HepG2 (cell line): ENCODE data around the gene ZNF513. TPM values are rescaled to one million over a fixed set of nuclear protein-coding genes. Genes with fewer than 3 reads are reported as not detected.

Experiments used
- CBX5 ChIP-seq: sonication (generic); formaldehyde crosslinking; IDR thresholded peaks from 2 replicates; pipeline ENCODE4 v1.4.0; 2020; ENCODE audit warnings: missing genetic modification reagents, borderline replicate concordance
- E2F5 ChIP-seq: sonication (generic); formaldehyde crosslinking; conservative IDR thresholded peaks from 2 replicates; pipeline ENCODE4 v1.4.0; 2020; ENCODE audit warnings: missing genetic modification reagents
- GATAD1 ChIP-seq: IDR thresholded peaks from 2 replicates; pipeline ENCODE4 v1.6.1; 2016; ENCODE audit warnings: missing genetic modification reagents, missing compliant biosample characterization
- JUN ChIP-seq: sonication (generic); formaldehyde crosslinking; IDR thresholded peaks from 2 replicates; pipeline ENCODE4 v1.4.0; 2020; ENCODE audit warnings: mild to moderate bottlenecking, missing genetic modification reagents
- LCORL ChIP-seq, 2 experiments: fragments of 450-650 bp in 1 of 2; sonication (generic) in 1 of 2; formaldehyde crosslinking in 1 of 2; IDR thresholded peaks; 2 replicates each; pipeline versions ENCODE4 v1.5.0 to v1.6.1; 2017 to 2020; ENCODE audit warnings: antibody characterized with exemption in 1 of 2, missing genetic modification reagents in 1 of 2
- MAFG ChIP-seq: sonication (generic); formaldehyde crosslinking; IDR thresholded peaks from 2 replicates; pipeline ENCODE4 v1.5.1; 2020; ENCODE audit warnings: mild to moderate bottlenecking, missing genetic modification reagents
- NFIC ChIP-seq: IDR thresholded peaks from 2 replicates; pipeline ENCODE4 v1.6.1; 2012; ENCODE audit warnings: mild to moderate bottlenecking, low read length, inconsistent platforms
- PAX8 ChIP-seq: sonication (generic); formaldehyde crosslinking; IDR thresholded peaks from 2 replicates; pipeline ENCODE4 v1.8.0; 2022; ENCODE audit warnings: mild to moderate bottlenecking, missing genetic modification reagents, borderline replicate concordance
- ZNF264 ChIP-seq: sonication (generic); formaldehyde crosslinking; IDR thresholded peaks from 2 replicates; pipeline ENCODE4 v1.4.0; 2020; ENCODE audit warnings: missing genetic modification reagents
- ZNF296 ChIP-seq: sonication (generic); formaldehyde crosslinking; conservative IDR thresholded peaks from 2 replicates; pipeline ENCODE4 v1.5.0; 2020; ENCODE audit warnings: mild to moderate bottlenecking, missing genetic modification reagents
- ZNF546 ChIP-seq: sonication (generic); formaldehyde crosslinking; conservative IDR thresholded peaks from 2 replicates; pipeline ENCODE4 v1.8.1; 2023; ENCODE audit warnings: mild to moderate bottlenecking, missing genetic modification reagents
- ZNF563 ChIP-seq: sonication (generic); formaldehyde crosslinking; IDR thresholded peaks from 2 replicates; pipeline ENCODE4 v1.8.0; 2022; ENCODE audit warnings: mild to moderate bottlenecking, moderate library complexity, missing genetic modification reagents
- ZNF644 ChIP-seq: IDR thresholded peaks from 2 replicates; pipeline ENCODE4 v1.6.1; 2016; ENCODE audit warnings: low read depth
- ZNF770 ChIP-seq: sonication (generic); formaldehyde crosslinking; IDR thresholded peaks from 2 replicates; pipeline ENCODE4 v1.5.0; 2020; ENCODE audit warnings: mild to moderate bottlenecking, missing genetic modification reagents
- ZNF839 ChIP-seq: sonication (generic); formaldehyde crosslinking; IDR thresholded peaks from 2 replicates; pipeline ENCODE4 v1.4.0; 2020; ENCODE audit warnings: missing genetic modification reagents, mild to moderate bottlenecking, borderline replicate concordance
- polyA plus RNA-seq, 8 experiments: library from polyadenylated mRNA; depleted of rRNA in 3 of 8; stranded (reverse) in 7 of 8; unstranded in 1 of 8; fragments of >200 nt; fragmentation: Illumina TruSeq in 4 of 8; extraction: Trizol in 4 of 8; gene quantifications; 2 replicates each; pipeline versions ENCODE4 v1.2.1 to v1.2.3, GENCODE V29; 2011 to 2016; ENCODE audit warnings: low read depth in 4 of 8, missing spikeins in 1 of 8, mixed read lengths in 1 of 8; ENCODE audit not compliant: insufficient read depth in 1 of 8
- total RNA-seq, 5 experiments: library from RNA; depleted of rRNA; stranded (reverse); fragments of >200 nt; fragmentation: Illumina TruSeq; extraction: Trizol; gene quantifications; 2 replicates each; pipeline ENCODE4 v1.2.3, GENCODE V29; 2016; ENCODE audit warnings: low read depth in 1 of 5
- TF ChIP-seq, protein P1 (sequence below): IDR thresholded peaks from 2 replicates; pipeline ENCODE4 v1.4.0; 2020; ENCODE audit warnings: mild to moderate bottlenecking, missing genetic modification reagents
- TF ChIP-seq, protein P2 (sequence below), 2 experiments: fragments of 450-650 bp in 1 of 2; sonication (generic) in 1 of 2; formaldehyde crosslinking; IDR thresholded peaks; 2 replicates each; pipeline versions ENCODE4 v1.5.0 to v1.8.0; 2020 to 2022; ENCODE audit warnings: mild to moderate bottlenecking in 1 of 2, missing genetic modification reagents in 1 of 2
- TF ChIP-seq, protein P3 (sequence below): sonication (generic); formaldehyde crosslinking; IDR thresholded peaks from 2 replicates; pipeline ENCODE4 v1.4.0; 2020; ENCODE audit warnings: missing genetic modification reagents
- TF ChIP-seq, protein P4 (sequence below): sonication (generic); formaldehyde crosslinking; IDR thresholded peaks from 2 replicates; pipeline ENCODE4 v1.4.0; 2020; ENCODE audit warnings: missing genetic modification reagents, borderline replicate concordance

ZNF513 gene
- total and polyA plus RNA-seq, 2 of the 13 experiments (the other 11 are each of a cell fraction or from before 2014, with no cell fraction given) = 4.9 to 6.3 TPM

GRCh38 chr2:27412419-27413152 lies 32.1 kb upstream of the ZNF513 start (continued):
- TF ChIP-seq, protein P1, sequence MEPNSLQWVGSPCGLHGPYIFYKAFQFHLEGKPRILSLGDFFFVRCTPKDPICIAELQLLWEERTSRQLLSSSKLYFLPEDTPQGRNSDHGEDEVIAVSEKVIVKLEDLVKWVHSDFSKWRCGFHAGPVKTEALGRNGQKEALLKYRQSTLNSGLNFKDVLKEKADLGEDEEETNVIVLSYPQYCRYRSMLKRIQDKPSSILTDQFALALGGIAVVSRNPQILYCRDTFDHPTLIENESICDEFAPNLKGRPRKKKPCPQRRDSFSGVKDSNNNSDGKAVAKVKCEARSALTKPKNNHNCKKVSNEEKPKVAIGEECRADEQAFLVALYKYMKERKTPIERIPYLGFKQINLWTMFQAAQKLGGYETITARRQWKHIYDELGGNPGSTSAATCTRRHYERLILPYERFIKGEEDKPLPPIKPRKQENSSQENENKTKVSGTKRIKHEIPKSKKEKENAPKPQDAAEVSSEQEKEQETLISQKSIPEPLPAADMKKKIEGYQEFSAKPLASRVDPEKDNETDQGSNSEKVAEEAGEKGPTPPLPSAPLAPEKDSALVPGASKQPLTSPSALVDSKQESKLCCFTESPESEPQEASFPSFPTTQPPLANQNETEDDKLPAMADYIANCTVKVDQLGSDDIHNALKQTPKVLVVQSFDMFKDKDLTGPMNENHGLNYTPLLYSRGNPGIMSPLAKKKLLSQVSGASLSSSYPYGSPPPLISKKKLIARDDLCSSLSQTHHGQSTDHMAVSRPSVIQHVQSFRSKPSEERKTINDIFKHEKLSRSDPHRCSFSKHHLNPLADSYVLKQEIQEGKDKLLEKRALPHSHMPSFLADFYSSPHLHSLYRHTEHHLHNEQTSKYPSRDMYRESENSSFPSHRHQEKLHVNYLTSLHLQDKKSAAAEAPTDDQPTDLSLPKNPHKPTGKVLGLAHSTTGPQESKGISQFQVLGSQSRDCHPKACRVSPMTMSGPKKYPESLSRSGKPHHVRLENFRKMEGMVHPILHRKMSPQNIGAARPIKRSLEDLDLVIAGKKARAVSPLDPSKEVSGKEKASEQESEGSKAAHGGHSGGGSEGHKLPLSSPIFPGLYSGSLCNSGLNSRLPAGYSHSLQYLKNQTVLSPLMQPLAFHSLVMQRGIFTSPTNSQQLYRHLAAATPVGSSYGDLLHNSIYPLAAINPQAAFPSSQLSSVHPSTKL (CRISPR knock-in tag) = peak; percentile 28; the same call in 1 of the 2 replicates
- TF ChIP-seq, protein P2, sequence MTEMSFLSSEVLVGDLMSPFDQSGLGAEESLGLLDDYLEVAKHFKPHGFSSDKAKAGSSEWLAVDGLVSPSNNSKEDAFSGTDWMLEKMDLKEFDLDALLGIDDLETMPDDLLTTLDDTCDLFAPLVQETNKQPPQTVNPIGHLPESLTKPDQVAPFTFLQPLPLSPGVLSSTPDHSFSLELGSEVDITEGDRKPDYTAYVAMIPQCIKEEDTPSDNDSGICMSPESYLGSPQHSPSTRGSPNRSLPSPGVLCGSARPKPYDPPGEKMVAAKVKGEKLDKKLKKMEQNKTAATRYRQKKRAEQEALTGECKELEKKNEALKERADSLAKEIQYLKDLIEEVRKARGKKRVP (CRISPR knock-in tag; IDR thresholded peaks at IDR 0.05) = no peak; a peak in 1 of 4 replicates
- TF ChIP-seq, protein P3, sequence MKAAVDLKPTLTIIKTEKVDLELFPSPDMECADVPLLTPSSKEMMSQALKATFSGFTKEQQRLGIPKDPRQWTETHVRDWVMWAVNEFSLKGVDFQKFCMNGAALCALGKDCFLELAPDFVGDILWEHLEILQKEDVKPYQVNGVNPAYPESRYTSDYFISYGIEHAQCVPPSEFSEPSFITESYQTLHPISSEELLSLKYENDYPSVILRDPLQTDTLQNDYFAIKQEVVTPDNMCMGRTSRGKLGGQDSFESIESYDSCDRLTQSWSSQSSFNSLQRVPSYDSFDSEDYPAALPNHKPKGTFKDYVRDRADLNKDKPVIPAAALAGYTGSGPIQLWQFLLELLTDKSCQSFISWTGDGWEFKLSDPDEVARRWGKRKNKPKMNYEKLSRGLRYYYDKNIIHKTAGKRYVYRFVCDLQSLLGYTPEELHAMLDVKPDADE = no peak
- TF ChIP-seq GATAD1 (CRISPR knock-in tag) = no peak
- TF ChIP-seq ZNF296 (CRISPR knock-in tag) = no peak
- TF ChIP-seq ZNF264 (CRISPR knock-in tag) = no peak
- TF ChIP-seq ZNF839 (CRISPR knock-in tag) = no peak
- 0 out of 2 replicates have a peak, but pooled peaks have one; percentile 27 for TF ChIP-seq ZNF770
- TF ChIP-seq LCORL (IDR thresholded peaks at IDR 0.05) = peak; percentile 68
- TF ChIP-seq LCORL (CRISPR knock-in tag; IDR thresholded peaks at IDR 0.05) = no peak
- no peak for TF ChIP-seq E2F5
- no peak for TF ChIP-seq JUN (CRISPR knock-in tag)
- TF ChIP-seq, protein P4, sequence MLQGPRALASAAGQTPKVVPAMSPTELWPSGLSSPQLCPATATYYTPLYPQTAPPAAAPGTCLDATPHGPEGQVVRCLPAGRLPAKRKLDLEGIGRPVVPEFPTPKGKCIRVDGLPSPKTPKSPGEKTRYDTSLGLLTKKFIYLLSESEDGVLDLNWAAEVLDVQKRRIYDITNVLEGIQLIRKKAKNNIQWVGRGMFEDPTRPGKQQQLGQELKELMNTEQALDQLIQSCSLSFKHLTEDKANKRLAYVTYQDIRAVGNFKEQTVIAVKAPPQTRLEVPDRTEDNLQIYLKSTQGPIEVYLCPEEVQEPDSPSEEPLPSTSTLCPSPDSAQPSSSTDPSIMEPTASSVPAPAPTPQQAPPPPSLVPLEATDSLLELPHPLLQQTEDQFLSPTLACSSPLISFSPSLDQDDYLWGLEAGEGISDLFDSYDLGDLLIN (CRISPR knock-in tag) = no peak
- TF ChIP-seq ZNF546 (CRISPR knock-in tag) = no peak
- TF ChIP-seq MAFG (CRISPR knock-in tag) = no peak
- peak; percentile 51; the same call in 1 of the 2 replicates for TF ChIP-seq NFIC
- no peak for TF ChIP-seq ZNF563 (CRISPR knock-in tag)
- TF ChIP-seq PAX8 = no peak
- peak; percentile 70; the same call in 1 of the 2 replicates for TF ChIP-seq ZNF644 (CRISPR knock-in tag)
- TF ChIP-seq CBX5 (CRISPR knock-in tag) = no peak
